Lung (tissue), 12 donors: ENCODE results near the gene PCMT1. TPM values are rescaled to one million over a fixed set of nuclear protein-coding genes. Genes with fewer than 3 reads are reported as not detected.

Experiments used
- ATAC-seq: fragments of 200-7000 bp; cut with Tn5 transposase; one replicate; pipeline ENCODE4 v1.9.1; 2020; ENCODE audit warnings: moderate number of reproducible peaks; ENCODE audit not compliant: insufficient read depth, low FRiP score
- DNase-seq, 3 donors: peaks; one replicate each; pipeline ENCODE4 v3.0.0-alpha.2; 2013 to 2017
- H3K27ac ChIP-seq, 2 donors: one replicate each; pipeline ENCODE4 v1.5.1; 2013; ENCODE audit warnings: mild to moderate bottlenecking in 2 of 2, moderate library complexity in 2 of 2, control low read depth in 1 of 2, inconsistent platforms in 1 of 2, low read depth in 1 of 2, low read length in 1 of 2
- H3K27me3 ChIP-seq, 3 donors: one replicate each; pipeline ENCODE4 v1.5.1; 2013; ENCODE audit warnings: low read length in 2 of 3; ENCODE audit not compliant: control insufficient read depth in 3 of 3, insufficient read depth in 3 of 3
- H3K36me3 ChIP-seq, 4 donors: one replicate each; pipeline ENCODE4 v1.5.1; 2013; ENCODE audit warnings: low read length in 4 of 4, mild to moderate bottlenecking in 1 of 4, moderate library complexity in 1 of 4; ENCODE audit not compliant: control insufficient read depth in 4 of 4, insufficient read depth in 4 of 4
- H3K4me1 ChIP-seq, 5 donors: one replicate each; pipeline ENCODE4 v1.5.1; 2013; ENCODE audit warnings: low read length in 5 of 5, mild to moderate bottlenecking in 2 of 5, moderate library complexity in 1 of 5; ENCODE audit not compliant: control insufficient read depth in 5 of 5, insufficient read depth in 5 of 5
- H3K4me3 ChIP-seq: one replicate; pipeline ENCODE4 v1.5.1; 2013; ENCODE audit warnings: mild to moderate bottlenecking, control low read depth, moderate library complexity
- H3K9ac ChIP-seq, 2 donors: one replicate each; pipeline ENCODE4 v1.5.1; 2013; ENCODE audit warnings: low read length in 2 of 2, control low read depth in 1 of 2; ENCODE audit not compliant: insufficient read depth in 1 of 2
- H3K9me3 ChIP-seq, 4 donors: one replicate each; pipeline ENCODE4 v1.5.1; 2013; ENCODE audit warnings: low read length in 3 of 4, mild to moderate bottlenecking in 1 of 4, moderate library complexity in 1 of 4; ENCODE audit not compliant: control insufficient read depth in 4 of 4, insufficient read depth in 3 of 4
- CTCF ChIP-seq: IDR thresholded peaks from 2 replicates; pipeline ENCODE4 v1.5.1; 2012; ENCODE audit warnings: mild to moderate bottlenecking; ENCODE audit errors: control extremely low read depth, extremely low read depth
- WGBS, 2 donors: extraction: QIAGEN DNeasy Blood & Tissue Kit; methylation state at CpG; one replicate each; pipeline ENCODE4 v1.1.7; 2013; 5-methylcytosine and 5-hydroxymethylcytosine counted together
- polyA plus RNA-seq, 2 donors: library from polyadenylated mRNA; stranded (reverse); fragments of 200-250 nt; gene quantifications; one replicate each; pipeline ENCODE4 v1.2.1, GENCODE V29; 2013
- total RNA-seq, 2 donors: library from RNA; depleted of rRNA in 1 of 2; stranded (reverse); fragments of >200 nt in 1 of 2; gene quantifications; one replicate each; pipeline ENCODE4 v1.2.1, GENCODE V29; 2014 to 2021
- donor health status: control.
- donor health status: control.
- donor health status: Bipolar disorder and iron deficiency.
- donor health status: healthy.
- donor health status: DM: yes; HTN: yes; CAD: no.

PCMT1 gene
- total and polyA plus RNA-seq, 4 donors, result 32.6 to 91.2 (median 61.1) TPM

GRCh38 chr6:149723771-149724417 is 25.6 kb upstream of the PCMT1 start:
- no peak overlapping the region for H3K4me3 ChIP-seq
- H3K9me3 ChIP-seq, result no peaks in the 10 kb centered on the region
- 71 to 73% methylated on average over 10 of the region's 10 CpGs for WGBS, 2 donors
- peak; percentile 21 to 58 (median 43) for DNase-seq
- H3K27ac ChIP-seq, result no peak overlapping the region
- peak; percentile 82 for ATAC-seq
- no peaks in the 10 kb centered on the region for H3K27me3 ChIP-seq
- H3K36me3 ChIP-seq, result peaks cover 2 to 12% (median 7%) of the 10 kb centered on the region in 4 donors
- TF ChIP-seq CTCF, result peak; percentile 43
- no peaks in the 10 kb centered on the region for H3K4me1 ChIP-seq
- no peak overlapping the region for H3K9ac ChIP-seq

GRCh38 chr6:149725785-149726184 is 23.8 kb upstream of the PCMT1 start:
- Histone ChIP-seq H3K36me3 (peaks cover 13 to 21% (median 14%) of the 10 kb centered on the region in 4 donors), H3K27ac (no peak overlapping the region), H3K9ac (no peak overlapping the region), H3K4me1 (no peaks in the 10 kb centered on the region), H3K9me3 (no peaks in the 10 kb centered on the region), H3K4me3 (no peak overlapping the region), H3K27me3 (no peaks in the 10 kb centered on the region)
- no peak for ATAC-seq
- TF ChIP-seq CTCF, result no peak
- DNase-seq, result no peak
- 93 to 95% methylated on average over 3 of the region's 3 CpGs for WGBS, 2 donors

- no peak overlapping the region for H3K27ac ChIP-seq
These were observed 21.6 kb upstream of the PCMT1 start for GRCh38 chr6:149727793-149728498.

More at GRCh38 chr6:149727793-149728498, 21.6 kb upstream of the PCMT1 start:
- no peak overlapping the region for H3K9ac ChIP-seq
- H3K4me1 ChIP-seq, result no peaks in the 10 kb centered on the region
- H3K27me3 ChIP-seq, result no peaks in the 10 kb centered on the region
- no peaks in the 10 kb centered on the region for H3K9me3 ChIP-seq
- peaks cover 13 to 26% (median 17%) of the 10 kb centered on the region in 4 donors for H3K36me3 ChIP-seq
- no peak overlapping the region for H3K4me3 ChIP-seq
- no peak for DNase-seq
- TF ChIP-seq CTCF, result no peak
- WGBS, 2 donors, result 44 to 74% methylated on average over 4 of the region's 4 CpGs
- no peak for ATAC-seq
